NAMALWA (cell line): Measurements from ENCODE around the gene PRDM15.
A peak's percentile ranks its signal among the peaks of the same experiment; 100 is the strongest.

Source experiments
- DNase-seq: peaks from one replicate; pipeline ENCODE4 v3.0.0-alpha.2; 2015; ENCODE audit warnings: low spot score

Gene PRDM15

GRCh38 chr21:41840880-41841279, 38.3 kb downstream of the PRDM15 start:
- DNase-seq: no peak

- DNase-seq: no peak
These were observed 39.6 kb downstream of the PRDM15 start for GRCh38 chr21:41839387-41840000.

GRCh38 chr21:41837756-41838297, 41.3 kb downstream of the PRDM15 start:
- DNase-seq: peak; percentile 27

- peak; percentile 33 for DNase-seq
These were observed 42.8 kb downstream of the PRDM15 start for GRCh38 chr21:41836166-41837015.

- peak; percentile 51 for DNase-seq
These were observed 43.4 kb downstream of the PRDM15 start for GRCh38 chr21:41835711-41836154.

GRCh38 chr21:41834926-41835663, 44.0 kb downstream of the PRDM15 start:
- no peak for DNase-seq

- peak; percentile 58 for DNase-seq
These were observed 44.8 kb downstream of the PRDM15 start for GRCh38 chr21:41834252-41834925.

- DNase-seq: peak; percentile 78
These were observed 45.5 kb downstream of the PRDM15 start for GRCh38 chr21:41833497-41834115.

- DNase-seq: peak; percentile 68
These were observed 46.3 kb downstream of the PRDM15 start for GRCh38 chr21:41832596-41833496.

- DNase-seq: no peak
These were observed 47.1 kb downstream of the PRDM15 start for GRCh38 chr21:41831866-41832595.

- no peak for DNase-seq
These were observed 47.7 kb downstream of the PRDM15 start for GRCh38 chr21:41831453-41831831.

GRCh38 chr21:41830764-41831452, 48.2 kb downstream of the PRDM15 start:
- DNase-seq: no peak

GRCh38 chr21:41830145-41830707, 48.9 kb downstream of the PRDM15 start:
- no peak for DNase-seq

- DNase-seq: peak; percentile 17
These were observed 50.2 kb downstream of the PRDM15 start for GRCh38 chr21:41828884-41829360.

GRCh38 chr21:41827951-41828883, 50.9 kb downstream of the PRDM15 start:
- peak; percentile 33 for DNase-seq

- DNase-seq: no peak
These were observed 53.3 kb downstream of the PRDM15 start for GRCh38 chr21:41825881-41826280.

GRCh38 chr21:41825216-41825615, 53.9 kb downstream of the PRDM15 start:
- no peak for DNase-seq
